Activated CD8-positive, alpha-beta memory T cell treated with anti-CD3 and anti-CD28 coated beads for 36 hours (primary cell): ENCODE data around the gene ACD. TPM values are rescaled to one million over a fixed set of nuclear protein-coding genes. Genes with fewer than 3 reads are reported as not detected.
"Not testable (repeated sequence)": the region's sequence is repeated elsewhere in the genome, so short reads cannot be mapped to it uniquely, and the experiment has no call there.

ENCODE experiments used
- CTCF ChIA-PET: fragments of 350-600 bp; sonication (Branson Sonifier 250); formaldehyde crosslinking; loops from one replicate; lab custom pipeline; 2021; ENCODE audit warnings: antibody characterized with exemption; lab: Charles Lee
- POLR2A ChIA-PET: fragments of 350-600 bp; sonication (Branson Sonifier 250); formaldehyde crosslinking; loops from one replicate; lab custom pipeline; 2021; ENCODE audit warnings: antibody characterized with exemption; lab: Charles Lee
- total RNA-seq, 2 experiments: library from RNA; stranded (reverse); gene quantifications; one replicate each; pipeline ENCODE4 v1.2.3, GENCODE V29; 2021

The ACD gene
- 10 to 100 TPM; 75.8 to 78.5 TPM for total RNA-seq

DNA sequence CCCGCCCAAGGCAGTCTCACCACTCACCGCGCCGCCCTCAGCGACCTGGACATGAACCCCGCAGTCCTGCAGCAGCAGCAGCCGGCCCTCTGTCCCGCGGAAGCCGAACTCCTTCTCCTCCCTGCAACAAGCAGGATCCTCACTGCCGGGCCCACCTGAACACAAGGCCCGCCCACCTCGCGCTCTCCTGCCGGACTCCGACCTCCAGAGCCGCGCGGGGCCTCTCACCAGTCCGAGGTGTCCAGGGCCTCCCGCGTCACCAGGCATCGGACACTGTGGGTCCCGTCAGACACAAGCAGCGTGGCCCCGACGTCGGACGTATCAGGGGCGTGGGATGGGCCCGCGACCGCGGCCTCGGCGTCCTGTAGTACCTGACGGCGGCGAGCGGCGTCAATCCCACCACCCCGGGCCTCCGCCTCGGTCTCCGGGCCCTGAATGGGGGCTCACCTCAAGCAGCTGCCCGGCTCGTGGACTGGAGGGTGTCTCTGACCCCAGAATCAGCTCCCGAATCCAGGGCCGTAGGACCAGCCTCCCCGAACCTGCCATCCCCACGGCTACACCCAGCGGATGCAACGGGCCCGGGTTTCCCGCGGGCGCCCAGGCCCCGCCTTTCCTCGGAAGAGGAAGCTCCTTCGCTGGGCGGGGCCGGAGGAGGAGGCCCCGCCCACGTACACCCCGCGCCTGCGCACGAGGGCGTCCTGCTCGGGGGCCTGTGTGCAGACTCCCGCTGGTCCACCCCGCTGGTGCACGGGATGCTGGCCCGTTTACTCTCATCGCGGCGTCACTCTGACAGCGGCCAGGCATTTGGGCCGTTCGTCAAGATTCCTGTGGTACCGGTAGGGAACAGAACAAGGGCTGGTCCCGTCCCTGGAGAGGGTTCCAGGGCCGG lies at the start of gene ACD:
Gene ACD (minus strand): TSS at position 586 of the 889 bp plus-strand sequence. CDS start 40 bp downstream, at position 546.
- ChIA-PET POLR2A (interaction anchor here (0.5 to 3.4 kb wide), 15 partner anchors 9 to 275 kb away, joined by 3 to 28 read pairs (median 4); partner anchors contain the start of genes CARMIL2, CTCF, GFOD2 and TSNAXIP1), CTCF (interaction anchor here (0.9 to 5.7 kb wide), 7 partner anchors 8 to 139 kb away, joined by 3 to 41 read pairs (median 8); partner anchors contain the start of genes CARMIL2 and CTCF)

DNA sequence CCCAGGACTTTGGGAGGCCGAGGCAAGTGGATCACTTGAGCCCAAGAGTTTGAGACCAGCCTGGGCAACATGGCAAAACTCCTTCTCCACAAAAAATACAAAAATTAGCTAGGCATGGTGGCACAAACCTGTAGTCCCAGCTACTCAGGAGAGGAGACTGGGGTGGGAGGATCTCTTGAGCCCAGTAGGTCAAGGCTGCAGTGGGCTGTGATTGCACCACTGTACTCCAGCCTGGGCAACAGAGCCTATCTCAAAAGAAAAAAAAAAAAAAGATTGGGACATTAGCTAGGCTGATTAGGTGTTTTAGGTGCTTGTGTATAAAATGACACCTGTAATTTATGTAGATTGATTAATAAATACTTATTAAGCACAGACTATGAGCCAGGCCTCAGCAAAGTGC lies 49.0 kb upstream of the ACD start:
- POLR2A ChIA-PET, result no interaction called here
- CTCF ChIA-PET, result no interaction called here

DNA sequence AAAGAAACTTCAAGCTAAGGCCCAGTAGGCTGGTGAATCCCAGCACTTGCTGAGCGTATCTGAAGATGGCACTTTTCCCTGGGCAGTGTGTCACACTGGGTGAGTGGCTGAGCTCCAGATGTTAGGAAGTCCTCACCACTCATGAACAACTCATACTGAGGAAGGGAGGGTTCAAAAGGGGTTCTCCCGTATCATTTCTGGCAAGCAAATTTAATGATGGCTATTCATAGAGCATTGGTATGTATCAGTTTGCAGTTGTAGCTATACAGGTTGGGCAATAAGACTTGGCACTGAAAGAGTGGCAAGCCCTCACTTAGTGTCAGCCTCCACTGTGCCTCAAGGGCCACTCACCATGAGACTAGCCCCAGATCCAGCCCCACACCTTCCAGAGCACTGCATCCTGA lies 48.3 kb upstream of the ACD start:
- CTCF ChIA-PET, result no interaction called here
- POLR2A ChIA-PET, result no interaction called here

DNA sequence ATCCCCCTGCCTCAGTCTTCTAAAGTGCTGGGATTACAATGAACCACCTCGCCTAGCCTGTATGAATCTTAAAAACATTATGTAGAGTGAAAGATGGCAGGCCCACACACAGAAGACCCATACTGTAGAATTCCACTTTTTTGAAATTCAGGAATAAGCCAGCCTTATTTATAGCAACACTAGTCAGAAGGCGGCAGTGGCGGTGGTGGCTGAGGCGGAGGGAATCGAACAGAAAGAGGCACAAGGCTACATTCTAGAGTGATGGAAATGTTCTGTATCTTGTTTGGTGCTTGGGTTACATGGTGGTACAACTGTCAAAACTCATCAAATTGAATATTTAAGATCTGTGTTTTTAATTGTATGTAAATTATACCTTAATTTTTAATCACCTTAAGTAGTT lies 47.7 kb upstream of the ACD start:
- POLR2A ChIA-PET, result no interaction called here
- CTCF ChIA-PET, result no interaction called here

DNA sequence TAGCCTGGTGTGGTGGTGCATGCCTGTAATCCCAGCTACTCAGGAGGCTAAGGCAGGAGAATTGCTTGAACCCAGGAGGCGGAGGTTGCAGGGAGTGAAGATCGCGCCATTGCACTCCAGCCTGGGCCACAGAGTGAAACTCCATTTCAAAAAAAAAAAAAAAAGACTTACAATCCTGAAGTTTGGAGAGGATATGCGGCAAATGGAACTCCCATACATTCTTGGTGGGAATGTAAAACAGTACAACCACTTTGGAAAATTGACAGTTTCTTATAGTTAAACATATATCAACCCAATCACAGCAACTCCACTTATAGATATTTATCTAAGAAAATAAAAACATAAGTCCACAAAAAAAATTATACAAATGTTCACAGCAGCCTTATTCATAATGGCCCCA lies 47.1 kb upstream of the ACD start:
- POLR2A ChIA-PET, result no interaction called here
- CTCF ChIA-PET, result no interaction called here

DNA sequence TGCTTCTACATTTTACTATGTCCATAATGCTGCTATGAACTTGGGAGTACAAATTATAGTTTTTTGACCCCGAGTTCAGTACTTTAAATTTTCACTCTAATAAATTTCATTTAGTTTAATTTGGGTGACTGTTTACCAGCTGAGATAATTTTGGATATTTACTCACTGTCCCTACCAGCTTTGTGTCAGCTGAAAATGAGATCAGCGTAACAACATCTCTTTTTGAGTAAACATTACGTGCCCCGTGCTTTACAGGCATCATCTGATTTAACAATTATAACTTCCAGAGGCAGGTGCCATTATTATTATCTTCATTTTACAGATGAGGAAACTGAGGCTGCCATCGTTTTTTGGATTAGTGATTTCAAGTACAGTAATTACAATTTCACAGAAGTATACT lies 44.0 kb upstream of the ACD start:
- POLR2A ChIA-PET, result no interaction called here
- CTCF ChIA-PET, result no interaction called here

DNA sequence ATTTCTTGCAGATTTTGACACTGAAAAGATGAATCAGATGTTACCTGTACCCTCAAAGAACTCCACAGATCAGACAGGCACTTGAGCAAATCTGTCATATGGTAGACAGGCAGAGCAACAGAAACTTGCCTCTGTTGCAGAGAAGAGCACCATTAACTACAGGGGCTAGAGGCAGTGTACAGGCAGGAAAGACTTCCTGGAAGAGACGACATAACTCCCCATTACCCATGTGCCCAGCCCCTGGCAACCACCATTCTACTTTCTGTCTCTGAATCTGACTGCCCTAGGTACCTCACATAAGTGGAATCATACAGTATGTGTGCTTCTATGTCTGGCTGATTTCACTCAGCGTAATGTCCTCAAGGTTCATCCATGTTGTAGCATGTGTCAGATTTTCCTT lies 43.6 kb upstream of the ACD start:
- CTCF ChIA-PET, result no interaction called here

DNA sequence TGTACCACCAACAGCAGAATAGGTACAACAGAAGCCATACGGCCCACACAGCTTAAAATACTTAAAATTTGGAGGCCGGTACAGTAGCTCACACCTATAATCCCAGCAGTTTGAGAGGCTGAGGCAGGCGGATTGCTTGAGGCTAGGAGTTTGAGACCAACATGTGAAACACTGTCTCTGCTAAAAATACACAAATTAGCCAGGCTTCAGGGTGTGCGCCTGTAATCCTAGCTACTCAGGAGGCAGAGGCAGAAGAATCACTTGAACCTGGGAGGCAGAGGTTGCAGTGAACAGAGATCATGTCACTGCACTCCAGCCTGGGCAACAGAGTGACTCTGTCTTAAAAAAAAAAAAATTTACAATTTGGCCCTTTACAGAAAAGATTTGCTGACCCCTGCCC lies 42.1 kb upstream of the ACD start:
- ChIA-PET CTCF (no interaction called here), POLR2A (interaction anchor here (1.1 kb wide), 1 partner anchor 376 kb away, joined by 5 read pairs; no protein-coding TSS in a partner anchor)

More for the DNA sequence above, 43.6 kb upstream of the ACD start:
- POLR2A ChIA-PET, result no interaction called here

DNA sequence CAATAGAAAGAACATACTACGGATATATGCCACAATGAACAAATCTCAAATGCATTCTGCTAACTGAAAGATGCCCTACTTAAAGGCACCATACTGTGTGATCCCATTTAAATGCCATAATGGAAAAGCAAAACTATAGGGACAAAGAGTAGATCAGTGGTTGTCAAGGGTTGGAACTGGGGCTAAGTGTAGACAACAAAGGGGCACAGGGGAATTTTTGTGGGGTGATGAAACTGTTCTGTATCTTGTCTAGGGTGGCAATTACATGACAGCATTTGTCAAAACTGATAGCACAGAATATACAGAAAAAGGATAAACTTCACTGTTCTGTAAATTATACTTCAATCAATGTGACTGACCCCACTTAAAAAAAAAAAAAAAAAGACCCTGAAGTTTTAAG lies 41.4 kb upstream of the ACD start:
- POLR2A ChIA-PET, result interaction anchor here (0.7 to 1.1 kb wide), 2 partner anchors 18 to 376 kb away, joined by 5 to 6 read pairs; partner anchors contain the start of gene GFOD2
- CTCF ChIA-PET, result interaction anchor here (0.6 kb wide), 2 partner anchors 97 to 114 kb away, joined by 3 to 4 read pairs; no protein-coding TSS in a partner anchor

DNA sequence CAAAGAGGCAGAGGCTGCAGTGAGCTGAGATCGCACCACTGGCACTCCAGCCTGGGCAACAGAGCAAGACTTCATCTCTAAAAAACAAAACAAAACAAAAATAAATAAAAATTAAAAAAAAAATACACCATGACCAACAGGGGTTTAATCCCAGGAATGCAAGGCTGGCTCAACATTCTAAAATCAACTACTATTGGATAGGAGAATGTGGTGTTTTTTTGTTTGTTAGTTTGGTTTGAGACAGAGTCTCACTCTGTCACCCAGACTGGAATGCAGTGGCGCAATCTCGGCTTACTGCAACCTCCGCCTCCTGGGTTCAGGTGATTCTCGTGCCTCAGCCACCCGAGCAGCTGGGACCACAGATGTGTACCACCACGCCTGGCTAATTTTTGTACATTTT lies 39.2 kb upstream of the ACD start:
- ChIA-PET POLR2A (no interaction called here), CTCF (no interaction called here)

DNA sequence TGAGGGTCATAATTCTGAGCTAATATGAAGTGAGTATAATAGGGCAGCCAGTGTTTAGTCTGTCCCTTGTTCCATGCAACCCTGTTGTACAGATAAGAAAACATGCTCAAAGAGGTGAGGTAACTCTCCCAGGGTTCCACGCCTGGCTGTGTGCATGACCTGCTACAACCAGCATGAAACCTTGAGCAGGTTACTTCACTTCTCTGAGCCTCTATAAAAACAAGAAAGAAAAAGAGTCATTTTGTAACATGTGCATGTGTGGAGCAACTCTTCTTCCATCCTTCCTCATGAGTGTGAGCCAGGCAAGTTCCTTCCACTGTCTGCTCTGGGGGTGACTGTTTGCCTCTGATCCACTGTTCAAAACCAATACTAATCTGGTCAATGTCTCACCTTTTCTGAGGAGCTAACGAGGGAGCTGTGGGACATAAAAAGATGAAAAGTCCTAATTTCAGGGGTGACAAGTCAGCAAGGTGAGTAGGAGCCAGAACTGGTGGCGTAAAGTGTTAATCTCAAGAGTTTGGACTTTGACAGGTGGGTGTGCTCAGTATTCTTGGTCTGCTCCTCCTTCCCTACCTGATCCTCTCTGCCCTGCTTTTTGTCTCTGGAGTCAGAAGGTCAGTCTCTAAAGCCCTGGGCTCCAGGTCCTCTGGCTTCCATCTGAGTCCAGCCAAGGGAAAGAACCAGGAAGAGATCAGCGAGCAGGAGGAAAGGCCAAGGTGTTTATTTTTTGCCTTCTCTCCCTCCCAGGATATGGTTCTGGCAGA lies 37.5 kb upstream of the ACD start:
- CTCF ChIA-PET, result interaction anchor here (1.0 kb wide), 1 partner anchor 119 kb away, joined by 3 read pairs; no protein-coding TSS in a partner anchor
- POLR2A ChIA-PET, result no interaction called here

DNA sequence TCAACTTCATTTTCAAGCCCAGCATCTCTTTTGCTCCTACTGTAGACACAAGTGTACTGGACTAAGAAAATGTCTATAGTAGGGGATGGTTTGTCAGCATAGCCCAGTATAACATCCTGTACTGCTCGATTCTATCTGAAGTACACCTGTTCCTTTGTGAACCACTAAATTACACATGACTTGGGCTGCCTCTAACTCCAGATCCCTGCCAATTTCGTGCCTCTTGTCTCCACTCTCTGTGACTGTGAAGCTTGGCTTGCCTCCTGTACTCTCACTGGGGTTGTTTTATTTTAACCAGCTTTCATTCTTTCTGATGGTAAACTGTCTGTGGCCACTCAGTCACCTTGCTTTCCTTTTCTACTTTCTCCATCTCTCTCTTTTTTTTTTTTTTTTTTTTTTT lies 34.6 kb upstream of the ACD start:
- POLR2A ChIA-PET, result no interaction called here
- CTCF ChIA-PET, result no interaction called here

DNA sequence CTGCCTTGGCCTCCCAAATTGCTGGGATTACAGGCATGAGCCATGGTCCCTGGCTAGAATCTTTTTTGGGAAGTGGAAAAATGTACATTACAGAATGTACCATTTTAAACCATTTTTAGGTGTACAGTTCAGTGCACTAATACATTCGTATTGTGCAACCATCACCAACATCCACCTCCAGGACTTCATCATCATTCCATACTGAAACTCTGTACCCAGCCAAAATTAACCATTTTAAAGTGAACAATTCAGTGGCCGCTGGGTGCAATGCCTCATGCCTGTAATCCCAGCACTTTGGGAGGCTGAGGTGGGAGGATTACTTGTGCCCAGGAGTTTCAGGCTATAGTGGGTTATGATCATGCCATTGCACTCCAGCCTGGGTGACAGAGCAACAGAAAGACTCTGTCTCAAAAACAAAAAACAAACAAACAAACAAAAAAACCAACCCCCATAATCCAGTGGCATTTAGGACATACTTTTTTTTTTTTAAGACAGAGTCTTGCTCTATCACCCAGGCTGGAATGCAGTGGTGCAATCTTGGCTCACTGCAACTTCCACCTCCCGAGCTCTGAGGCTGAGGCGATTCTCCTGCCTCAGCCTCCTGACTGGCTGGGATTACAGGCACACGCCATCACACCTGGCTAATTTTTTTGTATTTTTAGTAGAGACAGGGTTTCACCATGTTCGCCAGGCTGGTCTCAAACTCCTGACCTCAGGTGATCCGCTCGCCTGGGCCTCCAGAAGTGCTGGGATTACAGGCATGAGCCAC lies 33.6 kb upstream of the ACD start:
- CTCF ChIA-PET, POLR2A ChIA-PET: not testable (repeated sequence)

DNA sequence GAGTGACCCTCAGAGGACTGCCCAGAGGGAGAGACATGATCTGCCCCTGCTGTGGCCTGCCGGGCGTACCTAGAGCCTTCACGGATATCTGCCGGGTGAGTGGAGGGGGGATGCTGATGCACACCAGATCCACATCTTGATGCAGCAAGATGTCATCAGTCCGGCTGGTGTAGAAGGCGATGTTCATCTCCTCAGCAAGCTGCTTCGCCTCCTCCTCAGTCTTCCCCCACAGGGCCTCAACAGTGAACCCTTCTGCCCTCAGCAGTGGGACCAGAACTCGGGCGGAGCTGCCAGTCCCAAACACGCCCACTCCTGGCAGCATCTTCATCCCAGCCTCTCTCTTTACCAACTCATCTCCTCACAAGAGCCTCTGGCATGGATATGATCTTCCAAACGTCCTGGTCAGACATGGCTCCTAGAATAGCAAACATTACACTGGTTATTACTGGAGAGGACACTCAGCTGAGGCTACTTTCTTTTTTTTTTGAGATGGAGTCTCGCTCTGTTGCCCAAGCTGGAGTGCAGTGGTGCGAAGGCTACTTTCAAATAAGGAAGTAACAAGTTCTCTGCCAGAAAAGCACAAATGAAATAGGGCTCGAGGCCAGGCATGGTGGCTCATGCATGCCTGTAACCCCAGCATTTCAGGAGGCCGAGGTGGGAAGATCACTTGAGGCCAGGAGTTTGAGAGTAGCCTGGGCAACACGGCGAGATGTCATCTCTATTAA lies 25.5 kb upstream of the ACD start:
- POLR2A ChIA-PET, result no interaction called here
- CTCF ChIA-PET, result no interaction called here

DNA sequence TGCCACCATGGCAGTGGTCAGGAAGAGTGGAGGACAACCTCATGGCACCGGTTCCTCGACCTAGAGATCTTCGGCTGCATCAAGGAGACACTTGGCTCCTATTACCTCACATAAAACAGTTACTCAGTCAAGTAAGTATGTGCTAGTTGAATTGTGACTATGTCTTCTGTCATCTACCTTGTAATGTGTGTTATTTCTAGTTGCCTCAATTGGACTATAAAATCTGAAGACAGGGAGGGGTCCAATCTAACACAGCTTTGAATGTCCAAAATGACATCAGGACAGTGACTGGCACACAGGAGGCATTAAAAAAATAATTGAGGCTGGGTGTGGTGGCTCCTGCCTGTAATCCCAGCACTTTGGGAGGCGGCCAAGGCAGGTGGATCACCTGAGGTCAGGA lies 23.7 kb upstream of the ACD start:
- CTCF ChIA-PET, result no interaction called here
- POLR2A ChIA-PET, result no interaction called here

DNA sequence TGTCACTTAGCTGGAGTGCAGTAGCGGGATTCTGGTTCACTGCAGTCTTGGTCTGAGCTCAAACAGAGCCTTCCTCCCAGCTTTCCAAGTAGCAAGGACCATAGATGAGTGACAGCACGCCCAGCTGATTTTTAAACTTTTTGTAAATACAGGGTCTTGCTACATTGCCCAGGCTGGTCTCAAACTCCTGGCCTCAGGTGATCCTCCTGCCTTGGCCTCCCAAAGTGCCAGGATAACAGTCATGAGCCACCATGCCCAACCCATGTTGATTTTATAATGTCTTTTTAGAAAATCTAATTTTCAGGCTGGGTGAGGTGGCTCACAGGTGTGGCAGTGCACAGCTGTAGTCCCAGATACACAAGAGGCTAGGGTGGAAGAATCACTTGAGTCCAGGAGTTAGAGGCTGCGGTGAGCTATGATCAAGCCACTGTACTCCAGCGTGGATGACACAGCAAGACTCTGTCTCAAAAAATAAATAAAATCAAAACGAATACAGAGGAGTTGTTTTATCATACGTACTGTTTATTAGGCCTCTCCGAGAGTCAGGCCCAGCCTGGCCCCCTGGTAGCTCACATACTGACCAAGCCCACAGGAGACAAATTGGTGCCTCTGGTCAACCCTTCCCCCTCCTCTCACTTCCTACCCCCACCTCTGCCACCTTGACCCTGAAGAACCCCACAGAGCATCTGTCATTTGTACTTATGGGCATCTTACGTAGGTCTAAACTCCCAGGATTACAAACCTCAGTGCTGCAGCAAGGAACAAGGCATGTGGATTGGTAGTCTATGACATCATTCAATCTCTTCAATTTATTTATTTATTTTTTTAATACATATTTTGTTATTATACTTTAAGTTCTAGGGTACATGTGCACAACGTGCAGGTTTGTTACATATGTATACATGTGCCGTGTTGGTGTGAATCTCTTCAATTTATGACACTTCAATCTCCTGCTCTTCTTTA lies 20.2 kb upstream of the ACD start:
- ChIA-PET CTCF (interaction anchor here (1.4 kb wide), 1 partner anchor 12 kb away, joined by 5 read pairs; no protein-coding TSS in a partner anchor), POLR2A (interaction anchor here (0.6 kb wide), 1 partner anchor 144 kb away, joined by 3 read pairs; no protein-coding TSS in a partner anchor)

DNA sequence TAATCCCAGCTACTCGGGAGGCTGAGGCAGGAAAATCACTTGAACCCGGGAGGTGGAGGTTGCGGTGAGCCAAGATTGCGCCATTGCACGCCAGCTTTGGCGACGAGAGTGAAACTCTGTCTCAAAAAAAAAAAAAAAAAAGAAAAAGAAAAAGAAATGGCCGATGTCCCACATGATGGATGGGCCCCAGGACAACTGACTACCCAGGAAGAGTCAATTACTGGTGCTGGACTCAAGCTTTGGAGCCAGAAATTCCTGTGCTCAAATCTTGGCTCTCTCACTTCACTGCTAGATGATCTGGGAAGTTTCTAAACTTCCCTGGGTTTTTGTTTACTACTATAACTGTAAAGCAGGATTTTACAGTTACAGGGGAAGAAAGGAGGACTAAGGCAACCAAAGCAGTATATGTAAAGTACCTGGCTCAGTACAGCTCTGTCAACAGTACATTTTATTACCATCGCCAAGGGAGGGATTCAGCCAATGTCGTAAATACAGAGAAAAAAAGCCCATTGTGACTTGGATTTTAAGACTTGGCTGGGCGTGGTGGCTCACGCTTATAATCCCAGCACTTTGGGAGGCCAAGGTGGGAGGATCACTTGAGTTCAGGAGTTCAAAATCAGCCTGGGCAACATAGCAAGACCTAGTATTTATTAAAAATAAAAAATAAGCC lies 18.4 kb upstream of the ACD start:
- ChIA-PET POLR2A (interaction anchor here (0.7 kb wide), 1 partner anchor 50 kb away, joined by 4 read pairs; no protein-coding TSS in a partner anchor), CTCF (interaction anchor here (0.7 kb wide), 3 partner anchors 11 to 360 kb away, joined by 3 to 4 read pairs (median 3); no protein-coding TSS in a partner anchor)
